ENCODE data around the gene LAMA3. TPM values are rescaled to one million over a fixed set of nuclear protein-coding genes. Genes with fewer than 3 reads are reported as not detected.

LAMA3 gene
- total and polyA plus RNA-seq, 2 of the 13 experiments (the other 11 are each of a cell fraction or from before 2014, with no cell fraction given) = 0.45 to 2.2 TPM

DNA sequence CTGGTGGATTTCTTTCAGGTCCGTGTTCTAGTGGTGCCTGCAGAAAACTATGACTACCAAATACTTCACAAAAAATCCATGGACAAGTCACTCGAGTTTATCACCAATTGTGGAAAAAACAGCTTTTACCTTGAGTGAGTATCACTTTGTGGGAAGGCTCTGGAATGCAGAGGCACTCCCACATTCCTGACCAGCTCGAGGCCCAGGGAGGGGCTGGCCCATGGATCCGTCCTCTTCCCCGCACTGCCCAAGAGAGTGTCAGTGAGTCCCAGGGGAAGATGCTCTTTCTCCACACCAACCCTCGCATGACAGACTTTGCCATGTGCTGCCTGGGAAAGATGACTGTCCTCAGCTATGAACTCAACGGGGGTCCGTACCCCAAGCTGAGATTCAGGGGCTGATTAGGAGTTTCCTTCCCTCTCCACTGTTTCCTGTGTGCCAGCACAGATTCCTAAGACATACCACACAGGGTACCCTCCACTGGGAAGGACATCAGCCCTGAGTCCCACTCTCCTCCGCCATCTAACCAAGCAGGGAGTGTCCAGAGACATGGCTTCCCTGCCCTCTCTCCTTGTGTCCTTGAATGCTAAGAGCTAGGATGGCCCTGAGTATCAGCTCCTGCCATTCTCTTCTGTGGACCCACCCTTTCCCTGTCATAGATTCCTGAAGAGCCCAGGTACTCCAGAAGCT is 155.9 kb downstream of the LAMA3 start (continued):
- TF ChIP-seq, protein P1, sequence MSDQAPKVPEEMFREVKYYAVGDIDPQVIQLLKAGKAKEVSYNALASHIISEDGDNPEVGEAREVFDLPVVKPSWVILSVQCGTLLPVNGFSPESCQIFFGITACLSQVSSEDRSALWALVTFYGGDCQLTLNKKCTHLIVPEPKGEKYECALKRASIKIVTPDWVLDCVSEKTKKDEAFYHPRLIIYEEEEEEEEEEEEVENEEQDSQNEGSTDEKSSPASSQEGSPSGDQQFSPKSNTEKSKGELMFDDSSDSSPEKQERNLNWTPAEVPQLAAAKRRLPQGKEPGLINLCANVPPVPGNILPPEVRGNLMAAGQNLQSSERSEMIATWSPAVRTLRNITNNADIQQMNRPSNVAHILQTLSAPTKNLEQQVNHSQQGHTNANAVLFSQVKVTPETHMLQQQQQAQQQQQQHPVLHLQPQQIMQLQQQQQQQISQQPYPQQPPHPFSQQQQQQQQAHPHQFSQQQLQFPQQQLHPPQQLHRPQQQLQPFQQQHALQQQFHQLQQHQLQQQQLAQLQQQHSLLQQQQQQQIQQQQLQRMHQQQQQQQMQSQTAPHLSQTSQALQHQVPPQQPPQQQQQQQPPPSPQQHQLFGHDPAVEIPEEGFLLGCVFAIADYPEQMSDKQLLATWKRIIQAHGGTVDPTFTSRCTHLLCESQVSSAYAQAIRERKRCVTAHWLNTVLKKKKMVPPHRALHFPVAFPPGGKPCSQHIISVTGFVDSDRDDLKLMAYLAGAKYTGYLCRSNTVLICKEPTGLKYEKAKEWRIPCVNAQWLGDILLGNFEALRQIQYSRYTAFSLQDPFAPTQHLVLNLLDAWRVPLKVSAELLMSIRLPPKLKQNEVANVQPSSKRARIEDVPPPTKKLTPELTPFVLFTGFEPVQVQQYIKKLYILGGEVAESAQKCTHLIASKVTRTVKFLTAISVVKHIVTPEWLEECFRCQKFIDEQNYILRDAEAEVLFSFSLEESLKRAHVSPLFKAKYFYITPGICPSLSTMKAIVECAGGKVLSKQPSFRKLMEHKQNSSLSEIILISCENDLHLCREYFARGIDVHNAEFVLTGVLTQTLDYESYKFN (CRISPR knock-in tag; conservative IDR thresholded peaks at IDR 0.05) = no peak
- TF ChIP-seq DR1 (CRISPR knock-in tag; IDR thresholded peaks at IDR 0.05) (no peak), ZIK1 (CRISPR knock-in tag; IDR thresholded peaks at IDR 0.05; ENCODE audit: borderline replicate concordance, low read depth) (no peak), NFE2L1 (CRISPR knock-in tag; IDR thresholded peaks at IDR 0.05; ENCODE audit: borderline replicate concordance) (no peak), ZNF292 (CRISPR knock-in tag; IDR thresholded peaks at IDR 0.05; ENCODE audit: borderline replicate concordance, low read depth) (no peak), ZNF556 (CRISPR knock-in tag; IDR thresholded peaks at IDR 0.05; ENCODE audit: borderline replicate concordance) (no peak)
- TF ChIP-seq, protein P2, sequence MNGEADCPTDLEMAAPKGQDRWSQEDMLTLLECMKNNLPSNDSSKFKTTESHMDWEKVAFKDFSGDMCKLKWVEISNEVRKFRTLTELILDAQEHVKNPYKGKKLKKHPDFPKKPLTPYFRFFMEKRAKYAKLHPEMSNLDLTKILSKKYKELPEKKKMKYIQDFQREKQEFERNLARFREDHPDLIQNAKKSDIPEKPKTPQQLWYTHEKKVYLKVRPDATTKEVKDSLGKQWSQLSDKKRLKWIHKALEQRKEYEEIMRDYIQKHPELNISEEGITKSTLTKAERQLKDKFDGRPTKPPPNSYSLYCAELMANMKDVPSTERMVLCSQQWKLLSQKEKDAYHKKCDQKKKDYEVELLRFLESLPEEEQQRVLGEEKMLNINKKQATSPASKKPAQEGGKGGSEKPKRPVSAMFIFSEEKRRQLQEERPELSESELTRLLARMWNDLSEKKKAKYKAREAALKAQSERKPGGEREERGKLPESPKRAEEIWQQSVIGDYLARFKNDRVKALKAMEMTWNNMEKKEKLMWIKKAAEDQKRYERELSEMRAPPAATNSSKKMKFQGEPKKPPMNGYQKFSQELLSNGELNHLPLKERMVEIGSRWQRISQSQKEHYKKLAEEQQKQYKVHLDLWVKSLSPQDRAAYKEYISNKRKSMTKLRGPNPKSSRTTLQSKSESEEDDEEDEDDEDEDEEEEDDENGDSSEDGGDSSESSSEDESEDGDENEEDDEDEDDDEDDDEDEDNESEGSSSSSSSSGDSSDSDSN (CRISPR knock-in tag; IDR thresholded peaks at IDR 0.05) = no peak
- TF ChIP-seq, protein P3, sequence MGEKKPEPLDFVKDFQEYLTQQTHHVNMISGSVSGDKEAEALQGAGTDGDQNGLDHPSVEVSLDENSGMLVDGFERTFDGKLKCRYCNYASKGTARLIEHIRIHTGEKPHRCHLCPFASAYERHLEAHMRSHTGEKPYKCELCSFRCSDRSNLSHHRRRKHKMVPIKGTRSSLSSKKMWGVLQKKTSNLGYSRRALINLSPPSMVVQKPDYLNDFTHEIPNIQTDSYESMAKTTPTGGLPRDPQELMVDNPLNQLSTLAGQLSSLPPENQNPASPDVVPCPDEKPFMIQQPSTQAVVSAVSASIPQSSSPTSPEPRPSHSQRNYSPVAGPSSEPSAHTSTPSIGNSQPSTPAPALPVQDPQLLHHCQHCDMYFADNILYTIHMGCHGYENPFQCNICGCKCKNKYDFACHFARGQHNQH (CRISPR knock-in tag; IDR thresholded peaks at IDR 0.05) = no peak
